ENCODE results near the gene MIX23.

The MIX23 gene

DNA sequence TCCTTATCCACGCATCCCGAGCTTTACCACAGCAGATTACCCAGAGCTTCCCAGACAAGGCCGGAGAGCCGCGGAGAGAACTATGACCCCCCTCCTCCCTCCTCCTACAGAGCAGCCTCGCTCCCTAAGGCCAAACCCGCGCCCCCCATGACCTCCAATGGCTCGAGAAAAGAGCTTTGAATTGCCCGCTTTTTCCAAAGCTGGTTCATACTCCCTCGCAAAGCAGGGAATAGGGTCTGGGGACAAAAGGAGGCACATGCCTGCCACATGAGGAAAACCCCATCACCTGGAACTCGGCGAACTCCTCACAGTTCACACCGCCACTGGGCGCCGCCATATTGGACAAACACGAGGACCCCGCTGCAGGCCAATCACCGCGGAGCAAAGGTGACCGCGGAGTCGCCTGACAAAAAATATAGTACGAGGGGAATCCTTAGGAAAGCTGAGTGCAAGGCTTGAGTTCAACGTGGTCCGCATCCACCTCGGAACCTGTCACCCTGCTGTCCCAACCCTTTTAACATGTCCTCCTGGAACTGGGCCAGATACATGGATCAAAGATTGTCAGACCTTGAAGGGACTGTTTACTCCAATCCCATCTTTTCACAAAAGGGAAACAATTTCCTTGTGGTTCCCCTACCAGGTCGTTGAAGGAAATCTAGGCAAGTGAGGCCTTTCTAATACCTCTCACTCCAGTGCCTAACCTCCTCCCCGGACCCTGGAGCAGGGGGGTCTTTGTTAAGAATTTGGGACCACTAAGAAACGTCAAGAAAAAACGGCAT, at the start of gene MIX23:
Gene MIX23, minus strand, starts transcription at position 344 of the 779 bp plus-strand sequence. Its CDS starts 7 bp downstream, at position 337.
- DNase-seq = peak; percentile 89

DNA sequence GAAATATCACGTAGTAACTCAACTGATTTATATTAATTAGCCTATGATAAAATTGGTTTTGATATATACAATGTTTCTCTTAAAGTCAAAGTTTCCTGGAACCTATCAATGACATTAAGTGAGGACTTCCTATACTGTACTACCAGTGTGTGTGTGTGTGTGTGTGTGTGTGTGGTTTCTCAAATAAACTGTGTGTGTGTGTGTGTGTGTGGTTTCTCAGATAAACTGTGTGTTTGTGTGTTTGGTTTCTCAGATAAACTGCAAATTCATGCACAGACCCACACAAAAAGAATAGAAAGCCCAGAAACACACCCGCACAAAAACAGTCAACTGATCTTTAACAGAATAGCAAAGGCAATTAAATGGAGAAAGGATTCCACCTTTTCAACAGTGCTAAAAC, 47.3 kb upstream of the MIX23 start:
- no peak for DNase-seq

DNA sequence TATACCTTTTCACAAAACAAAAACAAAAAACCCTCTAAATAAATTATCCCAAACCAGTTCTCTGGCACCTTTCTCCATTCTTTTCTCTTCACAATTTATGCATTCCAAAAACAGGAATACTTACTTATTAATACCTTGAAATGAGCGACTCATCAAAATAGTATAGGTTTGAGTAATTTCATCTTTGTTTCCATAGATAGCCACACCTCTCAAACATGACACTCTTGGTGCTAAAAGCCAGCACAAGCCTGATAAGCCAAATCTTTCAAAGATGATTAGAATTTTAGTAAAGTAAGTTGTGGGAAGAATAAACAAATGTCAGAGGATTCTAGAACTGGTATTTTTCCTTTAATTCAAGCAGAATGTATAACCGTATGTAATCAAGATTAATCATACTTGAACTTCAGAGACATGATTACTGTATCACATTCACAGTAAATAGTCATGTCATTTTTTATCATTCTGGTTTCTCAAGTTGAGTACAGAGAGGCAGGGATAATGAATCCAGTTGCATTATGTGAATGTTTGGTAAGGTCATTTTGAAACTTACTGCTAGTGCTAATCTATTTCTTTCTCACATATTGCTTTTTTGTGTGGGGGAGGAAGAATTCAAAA, 44.9 kb upstream of the MIX23 start:
- DNase-seq = peak; percentile 7

DNA sequence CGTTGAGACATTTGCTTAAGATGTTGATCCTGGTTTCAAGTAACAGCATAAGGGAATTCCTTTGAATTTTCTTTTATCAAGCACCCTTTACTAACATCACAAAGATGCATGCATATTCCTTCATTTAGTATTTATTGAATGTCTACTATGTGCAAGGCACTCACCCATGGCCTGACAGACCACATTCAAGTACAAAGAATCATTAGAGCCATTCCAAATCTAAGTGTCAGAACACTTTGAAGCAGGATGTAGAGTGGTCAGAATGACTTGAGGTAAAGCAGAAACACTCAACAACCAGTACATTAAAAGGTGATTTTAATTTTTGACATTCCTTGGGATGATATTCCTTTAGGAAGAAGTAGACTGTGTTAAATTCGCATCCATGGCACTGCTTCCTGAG, 38.8 kb upstream of the MIX23 start:
- DNase-seq = no peak

DNA sequence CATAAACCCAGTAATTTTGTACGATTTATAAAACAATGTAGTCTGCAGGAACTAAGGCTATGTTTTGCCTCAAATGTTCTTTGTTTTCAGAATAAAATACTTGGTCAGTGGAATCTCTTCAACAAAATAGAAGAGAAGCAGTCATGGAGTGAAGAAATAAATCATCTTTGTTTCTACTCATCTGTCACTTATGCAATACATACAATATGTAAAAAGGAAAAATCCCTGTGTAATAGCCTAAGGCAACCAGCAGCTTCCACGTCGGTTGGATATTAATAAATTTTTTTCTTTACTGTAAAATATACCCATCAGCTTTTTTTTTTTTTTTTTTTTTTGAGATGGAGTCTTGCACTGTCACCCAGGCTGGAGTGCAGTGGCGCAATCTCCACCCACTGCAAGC, 38.1 kb upstream of the MIX23 start:
- no peak for DNase-seq

DNA sequence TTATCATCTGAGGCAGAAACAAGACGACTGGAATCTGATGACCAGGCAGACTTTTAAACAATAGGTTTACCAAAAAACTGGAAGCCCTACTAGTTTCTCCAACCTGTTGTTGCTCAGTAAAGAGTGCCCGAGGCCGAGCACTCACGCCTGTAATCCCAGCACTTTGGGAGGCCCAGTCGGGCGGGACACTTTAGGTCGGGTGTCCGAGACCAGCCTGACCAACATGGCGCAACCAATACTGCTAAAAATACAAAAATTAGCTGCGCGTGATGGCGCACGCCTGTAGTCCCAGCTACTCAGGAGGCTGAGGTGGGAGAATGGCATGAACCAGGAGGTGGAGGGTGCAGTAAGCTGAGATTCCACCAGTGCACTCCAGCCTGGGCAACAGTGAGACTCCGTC, 33.9 kb upstream of the MIX23 start:
- DNase-seq = peak; percentile 8

DNA sequence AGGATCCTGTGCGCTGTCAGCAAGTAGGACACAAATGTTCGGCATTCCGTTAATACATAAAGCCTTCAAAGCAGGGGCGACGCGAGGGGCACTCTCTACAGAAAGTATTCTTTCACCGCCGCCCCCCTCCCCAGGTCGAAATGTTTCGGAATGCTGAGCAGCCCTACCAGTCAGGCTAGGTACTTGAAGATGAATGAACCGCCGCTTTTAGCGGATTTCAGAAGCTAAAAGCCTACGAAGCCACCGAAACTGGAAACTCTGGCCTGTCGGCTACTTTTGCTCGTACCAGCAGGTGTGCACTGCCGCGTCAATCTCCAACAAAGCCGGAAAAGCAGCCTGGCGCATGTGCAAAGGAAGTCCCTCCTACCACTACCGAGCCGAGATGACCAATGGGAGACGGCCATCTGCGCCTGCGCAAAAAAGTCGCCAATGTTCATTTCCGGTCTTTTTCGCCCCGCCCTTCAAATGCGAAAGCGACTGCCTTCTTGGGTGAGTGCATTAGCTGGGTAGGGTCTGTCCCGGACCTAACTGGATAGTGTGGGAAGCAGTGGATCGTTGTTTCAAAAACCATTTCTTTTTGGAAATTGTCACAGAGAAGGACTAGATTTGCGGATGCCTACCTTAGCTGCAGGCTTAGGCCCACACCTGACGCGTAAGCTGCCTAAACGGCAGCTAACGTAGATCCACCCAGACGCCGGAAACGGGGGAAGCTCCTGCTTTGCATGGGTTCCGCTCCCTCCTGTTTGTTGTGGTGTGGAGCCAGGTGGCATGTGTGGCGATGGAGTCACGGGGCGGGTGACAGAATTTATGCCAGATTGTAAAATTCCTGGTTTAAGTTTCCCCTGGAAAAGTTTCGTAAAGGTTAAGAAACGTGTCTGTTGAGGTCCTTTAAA, 33.0 kb upstream of the MIX23 start, which contains the start of gene WDR5B:
Gene WDR5B, minus strand, starts transcription at position 301 of the 893 bp plus-strand sequence. CDS start 534 bp downstream, outside the sequence.
- peak; percentile 97 for DNase-seq

DNA sequence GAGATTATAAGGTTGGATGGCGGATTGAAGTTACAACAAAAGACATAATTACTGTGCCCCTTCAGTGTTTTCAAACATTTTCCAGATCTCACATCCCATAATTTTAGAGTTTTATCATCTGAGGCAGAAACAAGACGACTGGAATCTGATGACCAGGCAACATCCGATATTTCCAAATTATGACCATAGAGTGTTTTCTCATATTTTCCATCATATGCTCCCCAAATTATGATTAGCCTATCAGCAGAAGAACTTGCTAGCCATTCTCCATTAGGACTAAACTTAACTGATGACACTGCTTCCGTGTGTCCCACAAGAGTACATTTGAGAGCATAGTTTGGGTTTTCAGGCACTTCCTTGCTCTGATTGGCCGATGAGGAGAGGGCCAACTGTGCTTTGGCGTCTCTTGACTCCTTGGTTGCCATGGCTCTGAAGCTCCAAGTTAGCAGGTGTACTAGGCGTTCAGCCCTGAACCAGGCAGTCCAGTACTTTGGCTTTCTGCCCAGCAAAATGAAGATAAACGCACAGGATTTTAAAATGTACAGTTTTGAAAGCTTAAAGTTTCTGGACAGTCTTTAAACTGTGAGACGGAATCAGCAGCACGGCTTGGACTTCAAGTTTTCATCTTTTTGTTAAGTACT, 32.2 kb upstream of the MIX23 start:
- DNase-seq = peak; percentile 54

DNA sequence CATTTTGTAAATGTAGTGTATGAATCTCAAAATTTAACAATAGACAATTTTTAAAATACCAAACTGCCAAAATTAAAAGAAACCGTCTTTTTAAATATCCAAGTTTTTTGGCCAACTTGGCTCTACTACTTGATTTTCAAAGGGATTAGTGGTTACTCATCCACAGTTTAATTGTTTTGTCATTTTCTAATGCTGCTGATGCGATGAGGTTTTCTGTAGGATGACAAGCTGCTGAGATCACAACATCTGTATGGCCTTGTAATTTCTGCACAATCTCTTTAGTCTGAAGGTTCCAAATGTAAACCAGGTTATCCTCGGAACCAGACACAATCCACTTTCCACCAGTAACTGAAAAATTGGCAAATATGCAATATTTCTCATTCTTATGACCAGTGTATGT, 31.4 kb upstream of the MIX23 start:
- no peak for DNase-seq

DNA sequence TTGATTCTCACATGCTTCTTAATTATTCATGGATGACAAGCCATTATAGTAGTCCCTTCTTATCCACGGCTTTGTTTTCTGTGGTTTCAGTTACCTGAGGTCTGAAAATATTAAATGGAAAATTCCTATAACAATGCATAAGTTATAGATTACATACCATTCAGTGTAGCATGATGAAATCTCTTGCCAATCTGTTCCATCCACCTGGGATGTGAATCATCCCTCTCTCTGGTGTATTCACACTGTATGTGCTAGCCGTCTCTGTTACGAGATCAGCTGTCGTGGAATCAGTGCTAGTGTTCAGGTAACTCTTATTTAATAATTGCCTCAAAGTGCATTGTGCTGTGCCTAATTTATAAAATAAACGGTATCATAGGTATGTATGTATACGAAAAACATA, 27.6 kb upstream of the MIX23 start:
- DNase-seq = no peak

DNA sequence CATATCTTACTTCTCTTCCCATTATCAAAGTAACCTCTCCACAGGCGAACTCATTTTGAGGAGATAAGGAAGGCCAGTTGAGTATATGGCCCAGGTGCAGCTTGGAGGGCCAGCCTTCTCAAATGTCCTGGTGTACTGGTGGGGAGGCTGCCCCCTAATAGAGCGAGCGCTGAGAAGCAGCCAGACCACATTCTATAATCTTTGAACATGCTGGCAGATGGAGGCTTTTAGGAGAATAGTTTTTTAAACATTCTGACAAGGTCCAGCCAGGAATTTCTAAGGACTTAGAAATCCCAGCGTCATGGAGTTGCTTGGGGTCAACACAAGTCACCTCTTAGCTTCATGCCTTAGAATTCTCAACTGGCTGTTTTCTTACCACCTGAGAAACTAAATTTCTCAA, 27.1 kb upstream of the MIX23 start:
- no peak for DNase-seq

DNA sequence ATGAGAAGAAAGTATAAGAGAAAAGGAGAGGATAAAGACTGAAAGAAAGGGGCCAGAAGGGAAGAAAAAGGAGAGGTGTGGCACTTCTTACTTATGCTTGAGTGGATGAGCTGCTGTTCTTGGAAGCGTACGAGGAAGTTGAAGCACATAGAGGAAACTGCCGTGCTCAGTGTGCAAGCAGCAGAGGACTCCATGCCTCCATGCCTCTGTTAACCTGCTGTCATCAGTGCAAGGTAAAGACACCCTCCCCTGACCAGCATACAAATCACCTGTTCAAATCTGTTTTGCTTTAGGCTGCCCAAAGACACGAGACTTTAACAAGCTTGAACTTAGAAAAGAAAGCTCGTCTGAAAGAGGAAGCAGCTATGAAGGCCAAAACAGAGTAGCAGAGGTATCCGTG, 26.4 kb upstream of the MIX23 start:
- no peak for DNase-seq

DNA sequence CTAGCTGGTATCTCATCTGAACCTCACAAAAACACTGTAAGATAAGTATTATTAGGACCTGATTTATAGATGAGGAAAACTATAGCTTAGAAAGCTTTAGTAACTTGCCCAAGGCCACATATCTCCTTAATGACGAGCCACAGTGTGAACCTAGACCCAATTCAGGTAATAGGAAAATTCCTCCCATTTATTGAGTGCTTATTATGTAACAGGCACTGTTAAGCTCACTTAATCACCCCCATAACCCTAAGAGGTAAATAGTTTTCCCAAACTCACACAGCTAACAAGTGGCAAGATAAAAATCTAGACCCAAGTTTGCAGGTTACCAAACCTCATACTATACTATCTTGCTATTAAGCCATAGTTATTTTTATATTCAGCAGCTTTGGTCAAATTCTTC, 24.9 kb upstream of the MIX23 start:
- DNase-seq = no peak

DNA sequence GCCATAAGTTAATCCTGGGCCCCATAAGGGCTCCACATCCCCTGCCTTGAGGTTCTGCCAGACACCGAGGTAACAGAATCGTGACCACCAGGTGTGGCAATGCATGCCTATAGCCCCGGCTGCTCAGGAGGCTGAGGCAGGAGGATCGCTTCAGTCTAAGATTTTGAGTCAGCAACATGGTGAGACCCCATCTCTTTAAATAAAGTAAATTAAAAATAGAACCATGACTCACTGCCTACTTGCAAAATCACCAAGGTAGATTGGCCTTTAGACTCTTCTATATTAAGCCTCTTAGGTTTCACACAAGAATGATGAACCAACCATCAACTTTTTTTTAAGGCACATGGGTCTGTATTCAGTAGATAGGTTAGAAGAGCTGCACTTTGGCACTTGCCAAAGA, 23.2 kb upstream of the MIX23 start:
- no peak for DNase-seq

DNA sequence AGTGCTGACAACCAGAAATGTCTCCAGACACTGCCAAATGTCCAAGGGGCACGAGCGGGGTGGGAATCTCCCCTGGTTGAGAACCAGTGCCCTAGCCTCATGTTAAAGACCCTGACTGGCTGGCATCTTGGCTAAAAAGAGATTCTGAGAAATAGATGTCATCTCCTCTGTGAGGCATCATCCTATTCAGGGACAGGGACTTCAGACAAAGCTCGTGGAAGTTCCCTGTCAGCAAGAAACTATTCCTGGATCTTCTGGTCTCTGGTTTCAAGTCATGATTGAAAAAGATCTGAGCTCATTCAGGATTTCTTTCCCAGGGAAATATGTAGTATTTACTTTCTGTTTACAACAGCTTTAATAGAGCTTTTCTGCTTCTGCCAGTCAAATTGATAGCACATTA, 22.0 kb upstream of the MIX23 start:
- DNase-seq = no peak

DNA sequence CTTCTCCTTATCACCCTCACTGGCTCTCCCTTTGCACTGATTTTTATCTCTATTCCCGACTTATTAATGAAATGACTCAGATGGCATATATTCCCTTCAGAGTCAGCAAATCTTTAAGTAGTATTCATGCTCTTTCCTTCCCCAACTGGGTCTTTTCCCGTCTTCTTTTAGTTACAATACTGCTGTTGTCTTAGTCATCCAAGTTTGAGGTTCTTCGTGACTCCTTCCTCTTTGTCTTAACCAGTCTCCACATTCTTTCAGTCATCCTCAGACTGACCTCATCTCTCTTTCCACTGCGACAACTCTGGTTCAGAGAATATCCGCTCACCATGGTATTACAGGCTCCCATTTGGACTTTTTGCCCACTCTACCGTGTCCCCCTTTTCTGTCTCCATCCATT, 20.5 kb upstream of the MIX23 start:
- peak; percentile 75 for DNase-seq

DNA sequence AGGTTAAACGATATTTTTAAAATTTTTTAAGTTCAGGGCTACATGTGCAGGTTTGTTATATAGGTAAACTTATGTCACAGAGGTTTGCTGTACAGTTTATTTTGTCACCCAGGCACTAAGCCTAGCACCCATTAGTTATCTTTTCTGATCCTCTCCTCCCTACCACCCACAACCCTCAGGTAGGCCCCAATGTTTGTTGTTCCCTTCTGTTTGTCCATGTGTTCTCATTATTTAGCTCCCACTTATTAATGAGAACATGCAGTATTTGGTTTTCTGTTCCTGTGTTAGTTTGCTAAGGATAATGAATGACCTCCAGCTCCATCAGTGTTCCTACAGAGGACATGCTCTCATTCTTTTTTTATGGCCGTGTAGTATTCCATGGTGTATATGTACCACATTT, 15.9 kb upstream of the MIX23 start:
- DNase-seq = no peak

DNA sequence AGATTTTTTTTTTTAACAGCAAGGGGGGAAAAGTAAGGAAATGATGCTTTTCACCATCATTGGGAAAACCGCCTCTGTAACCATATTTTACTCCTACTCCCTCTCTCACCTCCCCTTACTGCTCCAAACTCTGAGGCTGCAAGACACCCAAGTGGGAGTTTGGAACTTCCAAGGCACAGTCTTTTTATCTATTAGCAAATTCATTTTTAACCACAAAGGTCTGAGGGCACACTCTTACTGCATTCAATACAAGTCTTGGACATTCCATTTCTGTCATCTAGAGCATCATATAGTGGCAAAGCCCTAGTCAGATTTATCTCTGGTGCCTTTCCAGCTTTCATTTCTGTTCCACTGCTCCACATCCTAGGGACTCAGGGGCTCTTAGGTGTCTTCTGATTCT, 14.2 kb upstream of the MIX23 start:
- DNase-seq = peak; percentile 52

DNA sequence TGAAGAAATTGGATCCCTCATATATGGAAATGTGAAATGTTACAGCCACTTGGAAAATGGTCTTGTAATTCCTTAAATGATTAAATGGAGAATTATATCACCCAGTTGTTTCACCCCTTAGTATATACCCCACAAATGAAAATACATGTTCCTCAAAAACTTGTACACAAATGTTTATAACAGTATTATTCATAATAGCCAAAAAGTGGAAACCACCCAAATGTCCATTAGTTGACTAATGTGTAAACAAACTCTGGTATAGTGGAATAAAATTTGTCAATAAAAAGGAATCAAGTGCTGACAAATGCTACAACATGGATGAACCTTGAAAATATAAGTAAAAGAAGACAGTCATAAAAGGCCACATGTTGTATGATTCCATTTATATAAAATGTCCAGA, 13.5 kb upstream of the MIX23 start:
- DNase-seq = no peak

DNA sequence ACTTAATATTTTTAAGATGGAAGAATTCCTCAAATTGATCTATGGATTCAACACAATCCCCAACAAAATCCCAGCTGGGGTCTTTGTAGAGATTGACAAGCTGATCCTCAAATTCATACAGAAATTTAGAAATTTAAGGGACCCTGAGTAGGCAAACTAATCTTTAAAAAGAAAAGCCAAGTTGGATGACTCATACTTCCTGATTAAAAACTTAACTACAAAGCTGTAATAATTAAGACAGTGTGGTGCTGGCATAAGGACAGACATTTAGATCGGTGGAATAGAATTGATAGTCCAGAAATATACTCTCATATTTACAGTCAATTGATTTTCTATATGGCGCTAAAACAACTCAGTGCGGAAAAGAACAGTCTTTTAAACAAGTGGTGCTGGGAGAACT, 12.6 kb upstream of the MIX23 start:
- no peak for DNase-seq

DNA sequence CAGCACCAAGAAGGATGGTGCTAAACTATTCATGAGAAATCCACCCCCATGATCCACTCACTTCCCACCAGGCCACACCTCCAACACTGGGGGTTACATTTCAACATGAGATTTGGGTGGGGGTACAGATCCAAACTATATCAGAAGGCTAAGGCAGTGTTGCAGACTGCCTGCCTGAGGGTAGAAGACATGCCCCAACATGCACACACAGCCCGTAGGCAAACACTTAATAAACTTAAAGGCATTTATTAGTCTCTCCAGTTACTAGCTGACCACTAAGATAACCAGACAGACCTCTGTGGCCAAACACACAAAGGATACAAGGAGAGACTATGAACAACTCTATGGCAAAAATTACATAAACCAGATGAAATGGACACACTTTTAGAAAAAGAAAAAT, 11.1 kb upstream of the MIX23 start:
- DNase-seq = peak; percentile 12

DNA sequence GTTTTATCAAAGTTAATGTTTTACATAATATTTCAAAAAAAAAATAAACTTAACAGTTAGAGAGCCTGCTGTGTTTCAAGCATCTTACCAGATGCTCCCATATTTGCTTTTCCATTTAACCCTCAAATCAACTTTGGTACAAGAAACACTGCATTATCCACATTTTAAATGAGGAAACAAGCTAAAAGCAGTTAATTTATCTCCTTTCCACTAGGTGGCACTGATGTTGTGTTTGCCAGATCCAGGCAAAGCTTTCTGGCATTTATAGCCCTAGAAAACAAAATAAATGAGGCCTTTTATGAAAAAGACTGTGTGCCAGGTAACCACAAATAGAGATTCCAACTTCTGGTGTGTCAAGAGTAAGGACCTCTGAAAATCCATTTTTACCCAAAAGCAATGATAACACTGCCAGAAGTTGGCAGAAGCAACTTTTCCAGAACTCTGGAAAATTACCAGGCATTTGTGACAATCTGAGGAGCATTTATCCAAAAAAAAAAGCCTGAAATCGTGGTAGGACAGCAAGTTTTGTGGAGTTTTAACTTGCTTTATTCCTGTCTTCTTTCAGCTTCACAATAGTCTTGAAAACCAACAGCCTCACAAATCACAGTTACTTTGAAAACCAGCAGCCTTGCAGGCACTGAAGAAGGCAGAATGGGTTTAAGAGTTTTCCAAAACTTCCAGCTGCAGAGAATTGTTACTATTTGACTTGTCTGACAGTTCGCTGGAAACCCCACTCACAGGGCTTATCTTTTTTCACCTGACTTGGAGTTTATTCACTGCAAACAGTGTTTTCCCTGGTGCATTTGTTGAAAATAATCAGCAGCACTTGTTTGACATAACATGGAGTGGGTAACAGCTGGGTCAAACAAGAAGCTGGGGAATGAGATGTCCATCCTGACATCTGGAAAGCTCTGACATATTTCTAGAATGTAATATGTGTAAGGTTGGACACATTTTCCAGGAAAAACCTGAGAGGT, 10.1 kb upstream of the MIX23 start:
- peak; percentile 54 for DNase-seq

All from EL (cell line).